Endodermal cell (in vitro differentiated cells): ENCODE measurements around the gene GRAMD2B. TPM values are rescaled to one million over a fixed set of nuclear protein-coding genes. Genes with fewer than 3 reads are reported as not detected.

Experiments
- DNase-seq: peaks from one replicate; pipeline ENCODE4 v3.0.0-alpha.2; 2017
- H3K27ac ChIP-seq: 2 replicates; pipeline ENCODE4 v1.5.1; 2013; ENCODE audit warnings: mild to moderate bottlenecking, low read depth, low read length, moderate library complexity
- H3K27me3 ChIP-seq: 2 replicates; pipeline ENCODE4 v1.6.1; 2013; ENCODE audit warnings: mild to moderate bottlenecking, low read length, moderate library complexity; ENCODE audit not compliant: insufficient read depth, control insufficient read depth, poor library complexity, severe bottlenecking
- H3K36me3 ChIP-seq: 2 replicates; pipeline ENCODE4 v1.7.0; 2013; ENCODE audit warnings: mild to moderate bottlenecking, low read length, moderate library complexity; ENCODE audit not compliant: control insufficient read depth, insufficient read depth
- H3K4me1 ChIP-seq: one replicate; pipeline ENCODE4 v1.7.0; 2013; ENCODE audit warnings: low read length; ENCODE audit not compliant: control insufficient read depth, insufficient read depth
- H3K4me3 ChIP-seq: 2 replicates; pipeline ENCODE4 v1.5.1; 2013; ENCODE audit warnings: mild to moderate bottlenecking, low read length, moderate library complexity
- H3K9ac ChIP-seq: 2 replicates; pipeline ENCODE4 v1.6.1; 2013; ENCODE audit warnings: mild to moderate bottlenecking, low read length, moderate library complexity; ENCODE audit not compliant: poor library complexity, severe bottlenecking; ENCODE audit errors: extremely low read depth
- H3K9me3 ChIP-seq: 2 replicates; pipeline ENCODE4 v1.6.1; 2013; ENCODE audit warnings: mild to moderate bottlenecking, low read length, moderate library complexity; ENCODE audit not compliant: control insufficient read depth
- H3K27ac Mint-ChIP-seq: 2 replicates; pipeline ENCODE4 v1.8.0; 2020; ENCODE audit warnings: mixed read lengths
- H3K27me3 Mint-ChIP-seq: 2 replicates; pipeline ENCODE4 v1.8.0; 2021; ENCODE audit warnings: mild to moderate bottlenecking, mixed read lengths; ENCODE audit not compliant: insufficient read depth
- H3K36me3 Mint-ChIP-seq: 2 replicates; pipeline ENCODE4 v1.8.0; 2020; ENCODE audit warnings: low read depth, mixed read lengths
- H3K4me1 Mint-ChIP-seq: 2 replicates; pipeline ENCODE4 v1.8.0; 2020; ENCODE audit warnings: mixed read lengths
- H3K4me3 Mint-ChIP-seq: 2 replicates; pipeline ENCODE4 v1.8.0; 2020; ENCODE audit warnings: mild to moderate bottlenecking, moderate library complexity, mixed read lengths
- H3K9me3 Mint-ChIP-seq: 2 replicates; pipeline ENCODE4 v1.8.0; 2020; ENCODE audit warnings: mild to moderate bottlenecking, mixed read lengths
- CTCF ChIP-seq: fragments of 200-600 bp; sonication (generic); conservative IDR thresholded peaks from 2 replicates; pipeline ENCODE4 v1.5.0; 2021; ENCODE audit warnings: antibody characterized with exemption, mild to moderate bottlenecking
- WGBS, 2 experiments: methylation state at CpG; one replicate each; pipeline versions ENCODE4 v1.1.5 to v1.1.7; 2013; ENCODE audit warnings: missing lambda C conversion rate in 2 of 2, mixed read lengths in 1 of 2; ENCODE audit not compliant: insufficient coverage in 1 of 2, insufficient read length in 1 of 2; 5-methylcytosine and 5-hydroxymethylcytosine counted together
- total RNA-seq, 2 donors: library from RNA; stranded (reverse); fragmentation: NEBNext Ultra II Directional in 1 of 2; extraction: Animal tissue kit (Norgen Biotek cat#: 25700) in 1 of 2; gene quantifications; 2 replicates in 1 of 2; 3 replicates in 1 of 2; pipeline ENCODE4 v1.2.1, GENCODE V29; 2021

Gene GRAMD2B
- total RNA-seq, 2 donors from 2014 or later: 8.4 to 11.1 TPM

DNA sequence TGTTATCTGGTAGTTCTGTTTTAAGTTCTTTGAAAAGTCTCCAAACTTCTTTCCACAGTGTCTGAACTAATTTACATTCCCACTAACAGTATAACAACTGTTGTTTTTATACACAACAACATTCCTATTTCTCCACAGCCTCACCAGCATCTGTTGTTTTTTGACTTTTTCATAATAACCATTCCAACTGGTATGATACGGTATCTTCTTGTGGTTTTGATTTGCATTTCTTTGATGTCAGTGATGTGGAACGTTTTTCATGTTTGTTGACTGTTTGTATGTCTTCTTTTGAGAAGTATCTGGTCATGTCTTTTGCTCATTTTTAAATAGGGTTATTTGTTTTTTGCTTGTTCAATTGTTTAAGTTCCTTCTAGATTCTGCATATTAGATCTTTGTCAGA, 12.6 kb upstream of the GRAMD2B start:
- no peak overlapping the region for H3K27ac ChIP-seq
- TF ChIP-seq CTCF: no peak
- Mint-ChIP-seq H3K9me3 (peaks cover 9% of the 10 kb centered on the region), H3K4me1 (peaks cover 4% of the 10 kb centered on the region), H3K27me3 (peaks cover 1% of the 10 kb centered on the region), H3K36me3 (no peaks in the 10 kb centered on the region), H3K27ac (no peak overlapping the region), H3K4me3 (no peak overlapping the region)
- H3K9ac ChIP-seq: no peak overlapping the region
- H3K9me3 ChIP-seq: peaks cover 6% of the 10 kb centered on the region
- DNase-seq: no peak
- no peak overlapping the region for H3K4me3 ChIP-seq
- H3K4me1 ChIP-seq: no peaks in the 10 kb centered on the region
- no peaks in the 10 kb centered on the region for H3K36me3 ChIP-seq
- WGBS, 2 experiments: 86 to 100% methylated on average over 2 of the region's 2 CpGs
- no peaks in the 10 kb centered on the region for H3K27me3 ChIP-seq

DNA sequence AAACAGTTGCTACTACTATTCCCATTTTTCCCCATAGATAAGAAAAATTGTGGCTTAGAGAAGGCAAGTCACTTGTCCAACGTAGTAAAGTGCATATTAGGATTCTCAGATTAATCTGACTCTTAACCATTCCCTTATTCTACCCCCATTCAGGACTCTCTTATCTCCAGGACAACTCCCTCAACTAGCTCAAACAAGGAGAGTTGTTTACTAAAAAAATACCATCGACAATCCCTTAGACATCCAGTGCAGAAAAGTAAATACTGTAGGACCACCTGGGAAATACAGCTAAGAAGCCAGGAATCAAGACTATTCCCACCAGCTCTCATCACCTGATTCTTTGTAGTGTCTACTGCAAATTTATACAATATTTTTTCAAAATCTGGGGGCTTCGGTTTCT, 9.4 kb upstream of the GRAMD2B start:
- Mint-ChIP-seq H3K27ac (no peak overlapping the region), H3K36me3 (no peaks in the 10 kb centered on the region), H3K4me3 (no peak overlapping the region), H3K9me3 (peaks cover 9% of the 10 kb centered on the region), H3K4me1 (peaks cover 4% of the 10 kb centered on the region), H3K27me3 (peaks cover 1% of the 10 kb centered on the region)
- Histone ChIP-seq H3K36me3 (no peaks in the 10 kb centered on the region), H3K4me1 (no peaks in the 10 kb centered on the region), H3K4me3 (no peak overlapping the region), H3K9ac (no peak overlapping the region), H3K27me3 (no peaks in the 10 kb centered on the region), H3K9me3 (peaks cover 6% of the 10 kb centered on the region), H3K27ac (no peak overlapping the region)
- DNase-seq: no peak
- 97% methylated on average over 3 of the region's 3 CpGs; no CpG with 5 or more reads in 1 of the 2 experiments for WGBS, 2 experiments
- TF ChIP-seq CTCF: no peak

DNA sequence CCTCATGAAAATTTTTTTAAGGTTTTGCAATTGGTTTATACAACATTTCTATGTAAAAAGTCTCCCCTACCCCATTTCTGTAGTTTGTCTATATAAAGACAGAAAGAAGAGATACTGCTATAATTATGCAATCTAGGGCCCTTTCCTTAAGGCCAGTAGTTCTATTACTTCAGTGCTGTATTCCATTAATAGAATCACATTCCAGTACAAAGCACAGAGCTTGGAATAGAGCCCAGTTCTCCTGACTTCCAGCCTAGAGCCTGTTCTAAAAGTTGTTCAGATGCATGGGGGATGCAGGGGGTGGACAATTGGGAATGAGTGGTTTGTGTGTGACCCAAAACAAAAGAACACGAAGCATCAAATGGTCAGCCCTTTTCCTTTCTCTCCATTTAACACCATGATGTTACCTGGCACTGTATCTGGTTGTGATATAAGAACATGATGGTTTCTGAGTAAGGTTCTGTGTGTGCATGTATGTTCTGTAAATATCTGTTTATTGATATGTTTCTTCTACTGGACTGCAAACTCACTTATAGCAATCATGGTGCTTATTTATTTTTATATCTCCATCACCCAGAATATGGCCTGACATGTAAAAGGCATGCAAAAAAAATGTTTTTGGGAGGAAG, 8.2 kb upstream of the GRAMD2B start:
- Mint-ChIP-seq H3K27me3 (peaks cover 1% of the 10 kb centered on the region), H3K27ac (no peak overlapping the region), H3K4me1 (peaks cover 4% of the 10 kb centered on the region), H3K4me3 (no peak overlapping the region), H3K36me3 (no peaks in the 10 kb centered on the region), H3K9me3 (peaks cover 3% of the 10 kb centered on the region)
- DNase-seq: no peak
- Histone ChIP-seq H3K9ac (no peak overlapping the region), H3K4me1 (no peaks in the 10 kb centered on the region), H3K4me3 (no peak overlapping the region), H3K27ac (no peak overlapping the region), H3K27me3 (no peaks in the 10 kb centered on the region), H3K36me3 (no peaks in the 10 kb centered on the region), H3K9me3 (peaks cover 6% of the 10 kb centered on the region)
- no peak for TF ChIP-seq CTCF
- 80% methylated on average over 1 of the region's 1 CpG; no CpG with 5 or more reads in 1 of the 2 experiments for WGBS, 2 experiments
